Sigmoid colon (tissue), 7 donors: ENCODE measurements around the gene SLC38A8. TPM values are rescaled to one million over a fixed set of nuclear protein-coding genes. Genes with fewer than 3 reads are reported as not detected.
A peak's percentile ranks its signal among the peaks of the same experiment; 100 is the strongest.

Source experiments
- DNase-seq: peaks from one replicate; pipeline ENCODE4 v3.0.0-alpha.2; 2019
- H3K27ac ChIP-seq, 4 donors: fragments of 200-600 bp; sonication (generic); one replicate each; pipeline ENCODE4 v1.5.1; 2016 to 2019; ENCODE audit warnings: mild to moderate bottlenecking in 1 of 4
- H3K27me3 ChIP-seq, 3 donors: fragments of 200-600 bp; sonication (generic); one replicate each; pipeline ENCODE4 v1.5.1; 2019; ENCODE audit warnings: mild to moderate bottlenecking in 1 of 3
- H3K36me3 ChIP-seq, 4 donors: fragments of 200-600 bp; sonication (generic); one replicate each; pipeline ENCODE4 v1.5.1; 2016 to 2019
- H3K4me1 ChIP-seq, 4 donors: fragments of 200-600 bp; sonication (generic); one replicate each; pipeline ENCODE4 v1.5.1; 2017 to 2019
- H3K4me3 ChIP-seq, 4 donors: fragments of 200-600 bp; sonication (generic); one replicate each; pipeline ENCODE4 v1.5.1; 2017 to 2019; ENCODE audit warnings: mild to moderate bottlenecking in 2 of 4, moderate library complexity in 1 of 4
- H3K9me3 ChIP-seq, 4 donors: fragments of 200-600 bp in 3 of 4; sonication (generic) in 3 of 4; one replicate each; pipeline versions ENCODE4 v1.5.1 to v1.6.1; 2013 to 2019
- EP300 ChIP-seq, 4 donors: sonication (generic); formaldehyde crosslinking; IDR thresholded peaks; one replicate each; pipeline ENCODE4 v1.6.1; 2017; ENCODE audit warnings: antibody characterized with exemption in 4 of 4
- POLR2A ChIP-seq, 2 donors: fragments of 450-650 bp; IDR thresholded peaks; one replicate each; pipeline ENCODE4 v1.6.1; 2016; ENCODE audit warnings: antibody characterized with exemption in 2 of 2, mild to moderate bottlenecking in 2 of 2, moderate library complexity in 2 of 2
- POLR2AphosphoS5 ChIP-seq, 4 donors: sonication (generic); formaldehyde crosslinking; IDR thresholded peaks; one replicate each; pipeline ENCODE4 v1.6.1; 2017; ENCODE audit warnings: antibody characterized with exemption in 4 of 4
- WGBS, 2 donors: extraction: QIAGEN DNeasy Blood & Tissue Kit; methylation state at CpG; one replicate each; pipeline ENCODE4 v1.1.7; 2013; 5-methylcytosine and 5-hydroxymethylcytosine counted together
- intact Hi-C: fragments of 100-400 bp; cut with DNase I; formaldehyde crosslinking; loops from one replicate; pipeline ENCODE4 v1.15.1; 2023
- polyA plus RNA-seq, 3 donors: library from polyadenylated mRNA; stranded (reverse); fragments of 200-250 nt; gene quantifications; one replicate each; pipeline ENCODE4 v1.2.3, GENCODE V29; 2013
- total RNA-seq, 4 donors: library from RNA; depleted of rRNA; stranded (reverse); fragments of >200 nt; gene quantifications; one replicate each; pipeline ENCODE4 v1.1.0, GENCODE V29; 2016
- TF ChIP-seq, protein P1 (sequence below), 4 experiments: fragments of 450-650 bp in 3 of 4; fragments of 200-600 bp in 1 of 4; IDR thresholded peaks; one replicate each; pipeline ENCODE4 v1.5.1; 2016 to 2019; ENCODE audit warnings: antibody characterized with exemption in 4 of 4, mild to moderate bottlenecking in 3 of 4, moderate library complexity in 2 of 4
- donor health status: healthy with polysubstance abuse.
- donor health status: Bipolar disorder and iron deficiency.
- donor health status: healthy.

The SLC38A8 gene
- total and polyA plus RNA-seq, 7 donors, result not detected

DNA sequence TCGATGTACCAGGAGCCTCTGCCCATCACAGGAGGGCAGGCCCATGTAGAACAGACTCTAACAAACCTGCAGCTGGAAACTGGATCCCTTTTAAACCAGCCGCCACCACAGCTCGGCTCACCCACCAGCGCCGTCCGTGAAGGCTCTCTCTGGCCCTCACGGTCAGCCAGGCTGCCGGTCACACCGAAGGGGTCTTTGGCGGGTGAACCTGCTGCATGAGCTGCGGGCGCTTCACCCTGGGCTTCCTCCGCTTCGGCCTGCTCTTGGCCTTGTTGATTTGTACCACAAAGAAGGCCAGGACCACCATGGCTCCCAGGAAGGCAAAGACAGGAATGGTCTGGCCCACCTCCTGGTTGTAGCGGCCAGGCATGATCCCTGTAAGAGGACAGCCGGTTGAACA is 11.7 kb upstream of the SLC38A8 start:
- H3K9me3 ChIP-seq, result no peaks in the 10 kb centered on the region
- peak; percentile 59 for DNase-seq
- H3K27me3 ChIP-seq, result no peaks in the 10 kb centered on the region
- no peak overlapping the region for H3K4me3 ChIP-seq
- intact Hi-C loops, result no loop called here
- H3K36me3 ChIP-seq, result peaks cover 9 to 89% (median 44%) of the 10 kb centered on the region in 4 donors
- no peak overlapping the region for H3K27ac ChIP-seq
- peaks cover 0 to 17% (median 15%) of the 10 kb centered on the region in 4 donors for H3K4me1 ChIP-seq
- no peak for TF ChIP-seq POLR2AphosphoS5 (IDR thresholded peaks at IDR 0.05)
- TF ChIP-seq EP300 (IDR thresholded peaks at IDR 0.05), result no peak
- TF ChIP-seq, protein P1, sequence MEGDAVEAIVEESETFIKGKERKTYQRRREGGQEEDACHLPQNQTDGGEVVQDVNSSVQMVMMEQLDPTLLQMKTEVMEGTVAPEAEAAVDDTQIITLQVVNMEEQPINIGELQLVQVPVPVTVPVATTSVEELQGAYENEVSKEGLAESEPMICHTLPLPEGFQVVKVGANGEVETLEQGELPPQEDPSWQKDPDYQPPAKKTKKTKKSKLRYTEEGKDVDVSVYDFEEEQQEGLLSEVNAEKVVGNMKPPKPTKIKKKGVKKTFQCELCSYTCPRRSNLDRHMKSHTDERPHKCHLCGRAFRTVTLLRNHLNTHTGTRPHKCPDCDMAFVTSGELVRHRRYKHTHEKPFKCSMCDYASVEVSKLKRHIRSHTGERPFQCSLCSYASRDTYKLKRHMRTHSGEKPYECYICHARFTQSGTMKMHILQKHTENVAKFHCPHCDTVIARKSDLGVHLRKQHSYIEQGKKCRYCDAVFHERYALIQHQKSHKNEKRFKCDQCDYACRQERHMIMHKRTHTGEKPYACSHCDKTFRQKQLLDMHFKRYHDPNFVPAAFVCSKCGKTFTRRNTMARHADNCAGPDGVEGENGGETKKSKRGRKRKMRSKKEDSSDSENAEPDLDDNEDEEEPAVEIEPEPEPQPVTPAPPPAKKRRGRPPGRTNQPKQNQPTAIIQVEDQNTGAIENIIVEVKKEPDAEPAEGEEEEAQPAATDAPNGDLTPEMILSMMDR (IDR thresholded peaks at IDR 0.05), result no peak
- no peak for TF ChIP-seq POLR2A (IDR thresholded peaks at IDR 0.05)
- 96 to 97% methylated on average over 16 of the region's 16 CpGs for WGBS, 2 donors

DNA sequence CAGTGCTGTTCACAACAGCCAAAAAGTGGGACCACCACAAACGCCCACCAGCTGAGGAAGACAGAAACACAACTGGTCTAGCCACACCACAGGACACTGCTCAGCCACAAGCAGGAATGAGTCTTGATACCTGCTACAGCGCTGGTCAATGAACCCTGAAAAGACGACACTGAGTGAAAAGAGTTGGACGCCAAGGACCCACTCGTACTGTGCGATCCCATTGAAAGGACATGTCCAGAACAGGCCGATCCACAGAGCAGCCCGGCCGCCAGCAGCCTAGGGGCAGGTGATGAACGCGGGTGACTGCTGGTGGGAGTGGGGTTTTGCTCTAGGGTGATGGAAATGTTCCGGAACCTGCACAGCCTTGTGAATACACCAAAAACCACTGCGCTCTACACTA is 10.6 kb upstream of the SLC38A8 start:
- H3K36me3 ChIP-seq, result peaks cover 9 to 82% (median 34%) of the 10 kb centered on the region in 4 donors

DNA sequence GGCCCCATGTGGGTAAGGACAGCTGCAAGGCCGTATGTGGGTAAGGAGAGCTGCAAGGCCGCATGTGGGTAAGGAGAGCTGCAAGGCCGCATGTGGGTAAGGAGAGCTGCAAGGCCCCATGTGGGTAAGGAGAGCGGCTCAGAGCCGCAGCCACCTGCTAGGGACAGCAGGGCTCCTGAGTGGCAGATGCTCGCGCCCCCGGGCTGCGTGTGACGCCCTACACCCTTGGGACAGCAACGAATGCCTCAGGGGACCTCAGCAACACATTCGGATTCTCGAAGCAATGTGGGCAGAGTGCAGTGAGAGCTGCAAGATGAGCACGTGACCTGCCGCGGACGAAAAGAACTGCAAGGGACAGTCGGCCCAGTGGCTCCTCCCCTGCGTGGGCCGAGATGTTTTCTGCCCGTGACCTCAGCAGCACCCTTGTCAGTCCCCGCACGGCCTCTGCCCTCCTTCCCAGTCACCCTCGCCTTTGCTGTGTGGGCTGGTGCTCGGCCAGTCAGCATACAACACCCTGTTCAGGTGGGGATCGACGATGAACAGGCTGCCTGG is 9.6 kb upstream of the SLC38A8 start:
- H3K27ac ChIP-seq, result no peak overlapping the region
- peak; percentile 61 for DNase-seq
- no peak overlapping the region for H3K4me3 ChIP-seq
- WGBS, 2 donors, result 94% methylated on average over 27 of the region's 27 CpGs
- intact Hi-C loops, result no loop called here
- peaks cover 9 to 74% (median 27%) of the 10 kb centered on the region in 4 donors for H3K36me3 ChIP-seq
- H3K9me3 ChIP-seq, result no peaks in the 10 kb centered on the region
- TF ChIP-seq POLR2A (IDR thresholded peaks at IDR 0.05), result no peak
- no peak for TF ChIP-seq POLR2AphosphoS5 (IDR thresholded peaks at IDR 0.05)
- TF ChIP-seq, protein P1 (IDR thresholded peaks at IDR 0.05), result no peak
- no peaks in the 10 kb centered on the region for H3K27me3 ChIP-seq
- peaks cover 0 to 17% (median 15%) of the 10 kb centered on the region in 4 donors for H3K4me1 ChIP-seq

More for the DNA sequence above, 10.6 kb upstream of the SLC38A8 start:
- intact Hi-C loops, result no loop called here
- Histone ChIP-seq H3K27ac (no peak overlapping the region), H3K4me3 (no peak overlapping the region), H3K4me1 (peaks cover 0 to 17% (median 15%) of the 10 kb centered on the region in 4 donors), H3K27me3 (no peaks in the 10 kb centered on the region), H3K9me3 (no peaks in the 10 kb centered on the region)
- DNase-seq, result peak; percentile 50
- TF ChIP-seq, protein P1 (IDR thresholded peaks at IDR 0.05), result no peak
- TF ChIP-seq EP300 (IDR thresholded peaks at IDR 0.05) (no peak), POLR2AphosphoS5 (IDR thresholded peaks at IDR 0.05) (no peak), POLR2A (IDR thresholded peaks at IDR 0.05) (no peak)
- 96 to 97% methylated on average over 13 of the region's 13 CpGs for WGBS, 2 donors

DNA sequence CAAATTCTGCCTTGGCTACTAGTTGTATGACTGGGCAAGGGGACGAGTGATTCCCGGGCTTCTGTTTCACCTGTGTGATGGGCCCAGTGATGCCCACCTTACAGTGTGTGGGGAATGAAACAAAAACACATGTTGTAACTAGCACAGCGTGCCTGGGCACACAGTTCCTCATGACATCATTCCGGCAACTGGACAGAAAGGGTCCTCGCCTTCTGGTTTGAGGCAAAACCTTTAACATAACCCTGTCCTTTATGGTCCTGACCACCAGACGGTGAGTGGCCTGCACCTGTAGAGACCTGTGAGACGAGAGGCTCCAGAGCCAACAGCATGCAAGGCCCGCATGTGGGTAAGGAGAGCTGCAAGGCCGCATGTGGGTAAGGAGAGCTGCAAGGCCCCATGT is 7.7 kb upstream of the SLC38A8 start:
- H3K36me3 ChIP-seq, result peaks cover 9 to 55% (median 19%) of the 10 kb centered on the region in 4 donors
- H3K27ac ChIP-seq, result no peak overlapping the region
- intact Hi-C loops, result no loop called here
- WGBS, 2 donors, result 83 to 88% methylated on average over 9 of the region's 9 CpGs
- H3K4me3 ChIP-seq, result no peak overlapping the region
- peak; percentile 53 for DNase-seq
- H3K4me1 ChIP-seq, result peaks cover 0 to 5% (median 4%) of the 10 kb centered on the region in 4 donors
- no peaks in the 10 kb centered on the region for H3K27me3 ChIP-seq
- TF ChIP-seq POLR2AphosphoS5 (IDR thresholded peaks at IDR 0.05) (no peak), POLR2A (IDR thresholded peaks at IDR 0.05) (no peak), EP300 (IDR thresholded peaks at IDR 0.05) (no peak)
- TF ChIP-seq, protein P1 (IDR thresholded peaks at IDR 0.05), result no peak
- no peaks in the 10 kb centered on the region for H3K9me3 ChIP-seq
